NOMO-1 treated with dmso at 0.1 percent for 144 hours (cell line): Measurements from ENCODE around the gene NKIRAS1.
"Not testable (repeated sequence)": the region's sequence is repeated elsewhere in the genome, so short reads cannot be mapped to it uniquely, and the experiment has no call there.

Experiments
- DNase-seq: peaks from one replicate; lab custom pipeline; 2025; ENCODE audit not compliant: unreplicated experiment; lab: John Stamatoyannopoulos, UW

The NKIRAS1 gene

GRCh38 chr3:23872330-23872729 lies 44.5 kb downstream of the NKIRAS1 start:
- DNase-seq = no peak

- DNase-seq = not testable (repeated sequence)
Observed at GRCh38 chr3:23871361-23871760, 45.4 kb downstream of the NKIRAS1 start.

GRCh38 chr3:23870663-23871043 lies 46.1 kb downstream of the NKIRAS1 start:
- DNase-seq = not testable (repeated sequence)

DNA sequence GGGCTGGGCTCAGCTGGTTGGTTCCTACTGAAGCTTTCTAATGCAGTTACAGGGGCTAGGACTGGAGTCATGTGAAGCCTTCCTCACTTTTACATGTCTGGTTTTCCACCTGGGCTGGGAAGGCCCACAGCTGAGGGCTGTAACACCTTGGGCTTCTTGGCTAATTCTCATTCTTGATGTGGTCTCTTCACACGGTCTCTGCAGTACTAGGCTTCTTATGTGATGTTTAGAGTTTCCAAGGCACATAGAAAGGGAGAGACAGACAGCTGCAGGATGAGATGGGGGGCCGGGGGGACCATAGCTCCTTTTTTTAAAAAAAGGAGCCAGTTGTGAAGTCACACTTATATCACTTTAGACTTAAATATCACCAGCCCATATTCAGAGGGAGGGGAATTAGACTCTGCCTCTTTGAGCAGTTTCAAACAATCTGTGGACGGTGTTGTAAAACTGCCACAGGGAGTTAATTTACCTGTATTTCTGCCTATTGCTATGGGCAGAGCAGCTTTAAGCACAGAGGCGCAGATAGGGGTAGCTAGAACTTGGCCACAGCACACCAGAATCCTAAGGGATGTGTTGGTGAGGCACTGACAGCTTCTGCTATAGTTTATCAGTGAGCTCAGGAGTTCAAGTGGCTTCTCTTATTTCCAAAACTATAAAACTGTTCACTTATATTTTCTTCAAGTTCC lies 46.7 kb downstream of the NKIRAS1 start:
- no peak for DNase-seq

GRCh38 chr3:23867838-23868237 lies 49.0 kb downstream of the NKIRAS1 start:
- DNase-seq = no peak

DNA sequence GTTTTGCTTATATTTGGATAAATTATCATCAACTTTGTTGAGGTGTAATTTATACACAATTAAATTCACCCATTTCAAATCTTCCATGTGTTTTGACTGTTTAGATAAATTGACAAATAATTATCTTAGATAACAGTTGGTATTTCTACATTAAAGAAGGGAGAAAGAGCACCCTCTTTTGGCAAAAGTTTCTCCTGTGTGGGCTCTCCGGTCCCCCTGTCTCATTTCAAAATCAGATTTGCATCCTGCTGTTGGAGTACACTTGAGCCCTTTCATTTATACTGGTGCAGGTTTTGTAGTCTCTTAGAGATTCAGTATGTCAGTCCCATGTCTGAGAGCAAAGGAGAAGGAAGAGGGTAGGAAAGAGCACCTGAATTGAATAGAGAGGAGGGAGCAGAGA lies 49.4 kb downstream of the NKIRAS1 start:
- no peak for DNase-seq

GRCh38 chr3:23865595-23866396 lies 51.0 kb downstream of the NKIRAS1 start:
- DNase-seq = no peak

DNA sequence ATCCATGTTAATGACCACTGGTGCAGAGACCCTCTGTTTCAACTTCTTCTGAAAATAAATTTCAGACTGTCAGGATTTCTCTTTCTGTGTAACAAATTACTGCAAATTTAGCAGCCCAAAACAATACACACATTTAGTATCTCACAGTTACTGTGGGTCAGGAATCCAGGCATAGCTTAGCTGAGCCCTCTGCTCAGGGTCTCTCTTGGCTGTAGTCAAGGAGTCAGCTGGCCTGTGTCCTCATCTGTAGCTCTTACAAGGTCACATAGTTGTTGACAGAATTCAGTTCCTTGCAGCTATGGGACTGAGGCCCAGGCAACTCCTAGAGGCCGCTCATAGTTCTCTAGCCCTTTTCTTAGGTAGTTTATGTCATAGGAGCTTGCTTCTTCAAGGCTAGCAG lies 51.9 kb downstream of the NKIRAS1 start:
- no peak for DNase-seq

- no peak for DNase-seq
Observed at GRCh38 chr3:23863060-23863459, 53.7 kb downstream of the NKIRAS1 start.

- no peak for DNase-seq
Observed at GRCh38 chr3:23861689-23862088, 55.1 kb downstream of the NKIRAS1 start.

DNA sequence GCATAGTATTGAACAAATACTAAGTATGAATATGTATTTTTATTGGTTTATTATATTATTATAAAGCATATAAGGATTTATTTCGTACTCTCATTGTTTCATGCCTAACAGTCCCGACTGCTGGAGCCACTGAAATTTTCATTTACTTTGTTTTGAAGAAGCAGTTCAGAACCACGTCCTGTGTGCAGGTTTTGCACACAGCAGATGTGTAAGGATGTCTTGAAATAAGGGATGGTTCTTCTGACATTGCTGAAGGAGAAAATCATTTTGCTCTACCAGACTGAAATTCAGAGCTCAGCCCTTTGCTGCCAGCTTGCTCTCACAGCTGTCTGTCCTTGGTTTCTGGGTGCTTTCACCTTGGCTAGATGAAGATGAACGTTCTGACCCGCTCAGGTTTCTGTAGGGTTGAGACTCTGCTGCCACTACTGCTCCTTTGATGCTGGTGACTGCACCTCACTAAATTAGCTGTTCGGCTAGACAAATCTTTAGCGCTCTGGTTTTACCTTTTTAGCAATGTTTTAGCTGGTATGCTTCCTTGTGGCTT lies 56.9 kb downstream of the NKIRAS1 start:
- DNase-seq = no peak

DNA sequence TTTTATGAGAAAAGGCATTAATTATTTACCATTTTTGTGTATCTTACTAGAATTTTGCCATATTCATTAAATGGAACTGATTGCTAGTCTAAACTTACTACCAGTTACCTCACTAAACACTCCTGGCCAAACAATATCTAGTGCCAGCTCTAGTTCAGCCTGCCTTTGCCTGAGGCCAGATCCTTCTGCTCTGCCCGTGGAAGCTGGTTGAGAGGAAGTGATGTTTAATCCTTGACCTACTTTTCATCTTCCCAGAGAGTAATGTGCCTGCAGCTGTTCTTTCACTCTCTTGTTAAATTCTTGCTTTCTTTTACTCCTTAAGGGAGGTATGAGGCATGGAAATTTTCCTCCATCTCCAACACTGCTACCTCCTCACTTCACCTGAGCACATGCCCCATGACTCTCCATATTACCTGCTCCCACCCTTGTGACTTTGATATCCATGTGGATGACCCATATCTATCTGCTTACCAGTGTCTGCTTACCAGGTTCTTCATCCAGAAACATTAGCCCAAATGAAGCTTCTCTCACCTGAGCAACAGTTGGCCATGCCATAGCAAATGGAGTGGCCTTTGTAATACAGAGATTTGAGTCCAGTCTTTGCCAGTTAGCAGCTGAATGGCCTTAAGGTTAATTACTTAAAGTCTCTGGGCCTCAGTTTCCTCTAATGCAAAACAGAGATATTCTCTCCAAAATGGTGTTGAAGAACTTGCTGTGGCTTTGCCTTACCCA lies 57.6 kb downstream of the NKIRAS1 start:
- DNase-seq = no peak

DNA sequence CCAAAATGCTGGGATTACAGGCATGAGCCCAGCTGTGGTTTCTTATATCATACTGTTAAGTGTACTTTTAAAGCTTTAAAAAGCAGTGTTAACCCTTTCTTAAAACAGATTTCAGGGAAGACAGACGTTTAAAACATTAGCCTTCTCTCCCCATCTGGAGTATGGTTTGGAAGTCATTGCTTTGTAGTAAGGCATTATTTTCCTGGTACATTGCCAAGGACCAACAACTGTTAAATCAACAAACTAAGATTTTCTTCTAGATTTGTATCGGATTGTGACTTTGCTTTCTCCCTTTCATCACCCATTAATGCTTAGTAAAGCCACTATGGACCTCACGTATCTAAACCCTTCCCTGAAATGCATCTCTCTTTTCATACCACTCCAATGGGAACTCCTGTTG lies 60.5 kb downstream of the NKIRAS1 start:
- DNase-seq = no peak

GRCh38 chr3:23849462-23849861 lies 67.3 kb downstream of the NKIRAS1 start:
- DNase-seq = not testable (repeated sequence)

DNA sequence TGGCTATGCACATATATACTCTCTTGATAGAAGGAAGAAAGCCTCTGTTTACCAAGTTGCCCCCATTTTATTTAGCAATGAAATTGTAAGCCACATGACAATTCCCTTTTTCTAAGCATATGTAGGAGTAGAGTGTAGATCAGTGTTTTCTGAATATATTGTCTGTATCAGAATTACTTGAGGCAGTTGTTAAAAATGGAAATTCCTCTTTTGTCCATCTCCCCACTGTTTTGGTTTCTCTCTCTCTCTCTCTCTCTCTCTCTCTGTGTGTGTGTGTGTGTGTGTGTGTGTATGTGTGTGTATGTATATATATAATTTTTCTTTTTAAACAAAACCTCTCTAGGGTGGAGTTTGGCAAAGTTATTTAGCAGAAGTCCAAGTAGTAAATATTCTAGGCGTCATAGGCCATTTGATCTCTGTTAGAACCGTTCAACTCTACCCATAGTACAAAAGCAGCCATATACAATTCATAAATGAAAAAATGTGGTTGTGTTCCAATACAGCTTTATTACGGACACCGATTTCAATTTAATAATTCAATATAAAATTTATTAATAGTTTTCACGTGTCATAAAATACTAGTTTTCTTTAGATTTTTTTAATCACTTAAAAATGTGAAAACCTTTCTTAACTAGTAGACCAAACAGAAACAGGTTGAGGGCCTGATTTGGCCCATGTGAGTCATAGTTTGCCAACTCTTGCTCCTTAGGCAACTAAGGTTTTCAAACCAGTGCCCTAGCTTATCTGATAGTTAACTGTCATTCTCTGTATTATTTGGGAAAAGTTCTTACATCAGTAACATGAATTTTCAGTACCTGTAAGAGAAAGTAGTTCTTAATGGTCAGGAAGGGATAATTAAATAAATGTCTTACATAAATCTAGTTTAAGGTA lies 71.2 kb downstream of the NKIRAS1 start:
- no peak for DNase-seq

DNA sequence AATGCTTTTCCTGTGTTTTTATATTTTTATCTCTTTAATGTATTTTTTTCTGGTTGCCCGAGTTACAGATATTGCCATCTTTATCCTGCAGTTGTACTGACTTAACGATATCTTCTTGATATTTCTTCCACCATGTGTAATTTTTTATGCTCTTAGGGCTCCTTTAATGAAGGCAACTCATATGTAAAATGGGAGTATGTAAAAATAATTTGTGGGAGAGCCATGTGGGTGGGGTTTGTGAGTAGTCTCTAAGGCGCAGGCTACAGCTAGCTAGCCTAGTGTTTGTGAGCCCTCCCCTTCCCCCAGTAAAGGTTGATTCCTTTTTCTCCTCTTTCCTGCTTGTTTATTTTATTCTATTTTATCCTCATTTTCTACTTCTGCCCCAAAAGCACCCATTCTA lies 72.9 kb downstream of the NKIRAS1 start:
- no peak for DNase-seq
